ENCODE results near the gene PCSK5. TPM values are rescaled to one million over a fixed set of nuclear protein-coding genes. Genes with fewer than 3 reads are reported as not detected.

Gene PCSK5
- total RNA-seq, 1 experiment from 2014 or later: 6.9 TPM

DNA sequence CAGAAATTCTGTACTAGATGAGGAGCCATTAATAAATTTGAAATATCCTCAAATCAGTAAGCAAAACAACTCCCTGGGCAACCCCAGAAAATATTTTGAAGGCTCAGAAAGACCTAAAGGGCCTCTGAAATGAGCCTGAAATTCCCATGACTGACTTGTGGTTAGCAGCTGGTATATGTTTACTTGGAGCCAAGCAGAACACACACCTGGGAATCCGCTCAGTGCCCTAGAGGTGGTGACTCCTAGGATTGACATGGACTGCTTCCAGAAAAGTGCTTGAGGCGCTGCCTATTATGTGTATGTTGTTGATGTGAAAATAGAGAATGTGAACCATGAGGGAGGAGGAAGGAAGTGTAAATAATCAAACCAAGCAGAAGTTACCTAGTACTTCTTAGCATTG lies 489.0 kb downstream of the PCSK5 start:
- no peaks in the 10 kb centered on the region for H3K79me2 ChIP-seq (ENCODE audit: insufficient read depth, low read length)
- no peak for TF ChIP-seq EZH2phosphoT487 (IDR thresholded peaks at IDR 0.05; ENCODE audit: borderline replicate concordance)
- TF ChIP-seq, protein P1, sequence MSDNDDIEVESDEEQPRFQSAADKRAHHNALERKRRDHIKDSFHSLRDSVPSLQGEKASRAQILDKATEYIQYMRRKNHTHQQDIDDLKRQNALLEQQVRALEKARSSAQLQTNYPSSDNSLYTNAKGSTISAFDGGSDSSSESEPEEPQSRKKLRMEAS (IDR thresholded peaks at IDR 0.05): no peak
- TF ChIP-seq POLR2AphosphoS5 (IDR thresholded peaks at IDR 0.05; ENCODE audit: low read depth, low read length): no peak
- no peak for TF ChIP-seq CEBPB (IDR thresholded peaks at IDR 0.05; ENCODE audit: low read depth)
- TF ChIP-seq ATF3 (IDR thresholded peaks at IDR 0.05): no peak
- TF ChIP-seq ZFX (IDR thresholded peaks at IDR 0.05): no peak
- TF ChIP-seq SRF (IDR thresholded peaks at IDR 0.05; ENCODE audit: low read depth): no peak
- TF ChIP-seq, protein P2, sequence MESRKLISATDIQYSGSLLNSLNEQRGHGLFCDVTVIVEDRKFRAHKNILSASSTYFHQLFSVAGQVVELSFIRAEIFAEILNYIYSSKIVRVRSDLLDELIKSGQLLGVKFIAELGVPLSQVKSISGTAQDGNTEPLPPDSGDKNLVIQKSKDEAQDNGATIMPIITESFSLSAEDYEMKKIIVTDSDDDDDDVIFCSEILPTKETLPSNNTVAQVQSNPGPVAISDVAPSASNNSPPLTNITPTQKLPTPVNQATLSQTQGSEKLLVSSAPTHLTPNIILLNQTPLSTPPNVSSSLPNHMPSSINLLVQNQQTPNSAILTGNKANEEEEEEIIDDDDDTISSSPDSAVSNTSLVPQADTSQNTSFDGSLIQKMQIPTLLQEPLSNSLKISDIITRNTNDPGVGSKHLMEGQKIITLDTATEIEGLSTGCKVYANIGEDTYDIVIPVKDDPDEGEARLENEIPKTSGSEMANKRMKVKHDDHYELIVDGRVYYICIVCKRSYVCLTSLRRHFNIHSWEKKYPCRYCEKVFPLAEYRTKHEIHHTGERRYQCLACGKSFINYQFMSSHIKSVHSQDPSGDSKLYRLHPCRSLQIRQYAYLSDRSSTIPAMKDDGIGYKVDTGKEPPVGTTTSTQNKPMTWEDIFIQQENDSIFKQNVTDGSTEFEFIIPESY (IDR thresholded peaks at IDR 0.05; ENCODE audit: extremely low read depth, insufficient replicate concordance, low read length): no peak
- no peak for TF ChIP-seq EZH2 (IDR thresholded peaks at IDR 0.05)
- TF ChIP-seq, protein P3, sequence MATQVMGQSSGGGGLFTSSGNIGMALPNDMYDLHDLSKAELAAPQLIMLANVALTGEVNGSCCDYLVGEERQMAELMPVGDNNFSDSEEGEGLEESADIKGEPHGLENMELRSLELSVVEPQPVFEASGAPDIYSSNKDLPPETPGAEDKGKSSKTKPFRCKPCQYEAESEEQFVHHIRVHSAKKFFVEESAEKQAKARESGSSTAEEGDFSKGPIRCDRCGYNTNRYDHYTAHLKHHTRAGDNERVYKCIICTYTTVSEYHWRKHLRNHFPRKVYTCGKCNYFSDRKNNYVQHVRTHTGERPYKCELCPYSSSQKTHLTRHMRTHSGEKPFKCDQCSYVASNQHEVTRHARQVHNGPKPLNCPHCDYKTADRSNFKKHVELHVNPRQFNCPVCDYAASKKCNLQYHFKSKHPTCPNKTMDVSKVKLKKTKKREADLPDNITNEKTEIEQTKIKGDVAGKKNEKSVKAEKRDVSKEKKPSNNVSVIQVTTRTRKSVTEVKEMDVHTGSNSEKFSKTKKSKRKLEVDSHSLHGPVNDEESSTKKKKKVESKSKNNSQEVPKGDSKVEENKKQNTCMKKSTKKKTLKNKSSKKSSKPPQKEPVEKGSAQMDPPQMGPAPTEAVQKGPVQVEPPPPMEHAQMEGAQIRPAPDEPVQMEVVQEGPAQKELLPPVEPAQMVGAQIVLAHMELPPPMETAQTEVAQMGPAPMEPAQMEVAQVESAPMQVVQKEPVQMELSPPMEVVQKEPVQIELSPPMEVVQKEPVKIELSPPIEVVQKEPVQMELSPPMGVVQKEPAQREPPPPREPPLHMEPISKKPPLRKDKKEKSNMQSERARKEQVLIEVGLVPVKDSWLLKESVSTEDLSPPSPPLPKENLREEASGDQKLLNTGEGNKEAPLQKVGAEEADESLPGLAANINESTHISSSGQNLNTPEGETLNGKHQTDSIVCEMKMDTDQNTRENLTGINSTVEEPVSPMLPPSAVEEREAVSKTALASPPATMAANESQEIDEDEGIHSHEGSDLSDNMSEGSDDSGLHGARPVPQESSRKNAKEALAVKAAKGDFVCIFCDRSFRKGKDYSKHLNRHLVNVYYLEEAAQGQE (IDR thresholded peaks at IDR 0.05; ENCODE audit: low read depth): no peak
- TF ChIP-seq CBX3 (IDR thresholded peaks at IDR 0.05; ENCODE audit: low read depth): no peak
- TF ChIP-seq, protein P4, sequence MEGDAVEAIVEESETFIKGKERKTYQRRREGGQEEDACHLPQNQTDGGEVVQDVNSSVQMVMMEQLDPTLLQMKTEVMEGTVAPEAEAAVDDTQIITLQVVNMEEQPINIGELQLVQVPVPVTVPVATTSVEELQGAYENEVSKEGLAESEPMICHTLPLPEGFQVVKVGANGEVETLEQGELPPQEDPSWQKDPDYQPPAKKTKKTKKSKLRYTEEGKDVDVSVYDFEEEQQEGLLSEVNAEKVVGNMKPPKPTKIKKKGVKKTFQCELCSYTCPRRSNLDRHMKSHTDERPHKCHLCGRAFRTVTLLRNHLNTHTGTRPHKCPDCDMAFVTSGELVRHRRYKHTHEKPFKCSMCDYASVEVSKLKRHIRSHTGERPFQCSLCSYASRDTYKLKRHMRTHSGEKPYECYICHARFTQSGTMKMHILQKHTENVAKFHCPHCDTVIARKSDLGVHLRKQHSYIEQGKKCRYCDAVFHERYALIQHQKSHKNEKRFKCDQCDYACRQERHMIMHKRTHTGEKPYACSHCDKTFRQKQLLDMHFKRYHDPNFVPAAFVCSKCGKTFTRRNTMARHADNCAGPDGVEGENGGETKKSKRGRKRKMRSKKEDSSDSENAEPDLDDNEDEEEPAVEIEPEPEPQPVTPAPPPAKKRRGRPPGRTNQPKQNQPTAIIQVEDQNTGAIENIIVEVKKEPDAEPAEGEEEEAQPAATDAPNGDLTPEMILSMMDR (IDR thresholded peaks at IDR 0.05 in 2 of 3, conservative IDR thresholded peaks at IDR 0.05 in 1 of 3; ENCODE audit: borderline replicate concordance in 1 of 3, insufficient read depth in 1 of 3, low read depth in 2 of 3, low read length in 2 of 3): no peak
- BruUV-seq (replicated peaks): no TSS peak
- H3K27ac ChIP-seq (ENCODE audit: low read depth, low read length): no peak overlapping the region
- H3K27me3 ChIP-seq (ENCODE audit: insufficient read depth, low read length): no peaks in the 10 kb centered on the region
- no peak for DNase-seq (ENCODE audit: low read depth, low spot score)
- intact Hi-C loops (cut with micrococcal nuclease): no loop called here
- H4K20me1 ChIP-seq (ENCODE audit: insufficient read depth): no peaks in the 10 kb centered on the region
- ChIA-PET POLR2A (no interaction called here), RAD21 (ENCODE audit: low non-redundant PET in 1 of 2, low total read pairs in 2 of 2, uncharacterized antibody in 2 of 2, unreplicated experiment in 2 of 2) (no interaction called here), CTCF (no interaction called here)
- H3K9ac ChIP-seq (ENCODE audit: low read length): no peak overlapping the region
- H3K4me3 ChIP-seq (replicated peaks in 1 of 2; ENCODE audit: low read depth in 1 of 2, low read length in 2 of 2): no peak overlapping the region
- no peak overlapping the region for H2AFZ ChIP-seq (ENCODE audit: low read depth, low read length, poor library complexity, severe bottlenecking)
- H3K4me2 ChIP-seq (ENCODE audit: low read length): no peak overlapping the region
- H3K9me3 ChIP-seq (ENCODE audit: control insufficient read depth in 1 of 2, insufficient read depth in 1 of 2, low read depth in 1 of 2, low read length in 2 of 2): no peaks in the 10 kb centered on the region
- H3K4me1 ChIP-seq (ENCODE audit: control insufficient read depth in 1 of 2, insufficient read depth in 2 of 2, low read length in 2 of 2): peaks cover 8 to 10% of the 10 kb centered on the region in 2 experiments; a peak in 3 of 4 replicates
- H3K9me2 ChIP-seq (ENCODE audit: insufficient read depth): no peaks in the 10 kb centered on the region
- H3K36me3 ChIP-seq (ENCODE audit: control insufficient read depth in 1 of 2, insufficient read depth in 2 of 2, low read length in 2 of 2): no peaks in the 10 kb centered on the region
- no peak for ATAC-seq
